Urothelium cell line (cell line): Measurements from ENCODE around the gene IL18RAP.

Source experiments
- DNase-seq: peaks from one replicate; pipeline ENCODE4 v3.0.0; 2011; ENCODE audit warnings: low spot score, mixed read lengths
- FAIRE-seq: peaks from 2 replicates; lab custom pipeline; 2011; peaks lifted over from hg19 to GRCh38; lab: Jason Lieb, UNC

The IL18RAP gene

GRCh38 chr2:102421890-102422759, 835 bp upstream of the IL18RAP start:
- no peak for FAIRE-seq
- no peak for DNase-seq

- DNase-seq (no peak), FAIRE-seq (no peak)
These were observed 408 bp downstream of the IL18RAP start for GRCh38 chr2:102423368-102423767.

- FAIRE-seq: no peak
- DNase-seq: no peak
These were observed 1.8 kb downstream of the IL18RAP start for GRCh38 chr2:102424754-102425153.

GRCh38 chr2:102425441-102426132, 2.6 kb downstream of the IL18RAP start:
- no peak for DNase-seq
- no peak for FAIRE-seq

GRCh38 chr2:102427249-102427648, 4.3 kb downstream of the IL18RAP start:
- no peak for FAIRE-seq

GRCh38 chr2:102428573-102428972, 5.6 kb downstream of the IL18RAP start:
- FAIRE-seq (peak; percentile 13), DNase-seq (no peak)

More at GRCh38 chr2:102427249-102427648, 4.3 kb downstream of the IL18RAP start:
- DNase-seq: no peak

GRCh38 chr2:102432386-102432785, 9.4 kb downstream of the IL18RAP start:
- FAIRE-seq (no peak), DNase-seq (no peak)

- DNase-seq: no peak
- no peak for FAIRE-seq
These were observed 11.2 kb downstream of the IL18RAP start for GRCh38 chr2:102433973-102434654.

GRCh38 chr2:102434655-102435381, 11.9 kb downstream of the IL18RAP start:
- FAIRE-seq: peak; percentile 20
- no peak for DNase-seq

- no peak for FAIRE-seq
- no peak for DNase-seq
These were observed 12.8 kb downstream of the IL18RAP start for GRCh38 chr2:102435741-102436140.

GRCh38 chr2:102436323-102436722, 13.4 kb downstream of the IL18RAP start:
- DNase-seq: no peak
- no peak for FAIRE-seq

- DNase-seq: no peak
- no peak for FAIRE-seq
These were observed 14.2 kb downstream of the IL18RAP start for GRCh38 chr2:102437122-102437521.

GRCh38 chr2:102438111-102438510, 15.2 kb downstream of the IL18RAP start:
- DNase-seq: no peak
- FAIRE-seq: no peak

- FAIRE-seq (no peak), DNase-seq (no peak)
These were observed 15.6 kb downstream of the IL18RAP start for GRCh38 chr2:102438578-102438977.

GRCh38 chr2:102439065-102439695, 16.2 kb downstream of the IL18RAP start:
- DNase-seq (peak; percentile 75), FAIRE-seq (peak; percentile 97)

- peak; percentile 37 for DNase-seq
- FAIRE-seq: no peak
These were observed 20.2 kb downstream of the IL18RAP start for GRCh38 chr2:102442967-102443828.

GRCh38 chr2:102444233-102444632, 21.3 kb downstream of the IL18RAP start:
- DNase-seq: no peak
- FAIRE-seq: no peak

- DNase-seq: no peak
- FAIRE-seq: no peak
These were observed 24.0 kb downstream of the IL18RAP start for GRCh38 chr2:102446936-102447335.

- no peak for FAIRE-seq
- DNase-seq: peak; percentile 47
These were observed 26.5 kb downstream of the IL18RAP start for GRCh38 chr2:102449370-102449974.
